Measurements from ENCODE around the gene NLRP12.

- TF ChIP-seq ZNF274 (IDR thresholded peaks at IDR 0.05; ENCODE audit: low read depth, low read length), result no peak
- TF ChIP-seq YY1 (IDR thresholded peaks at IDR 0.05; ENCODE audit: insufficient read depth, insufficient read length), result no peak
- TF ChIP-seq SUZ12 (IDR thresholded peaks at IDR 0.05; ENCODE audit: extremely low read depth, insufficient read depth, insufficient read length), result no peak
Measured at GRCh38 chr19:53812335-53812734, 11.8 kb downstream of the NLRP12 start.

All from NT2/D1 (cell line).